ENCODE results near the gene ZNF132.
"Not testable (repeated sequence)": the region's sequence is repeated elsewhere in the genome, so short reads cannot be mapped to it uniquely, and the experiment has no call there.

The ZNF132 gene

GRCh38 chr19:58406818-58407657 is 32.9 kb downstream of the ZNF132 start:
- no peak for DNase-seq

GRCh38 chr19:58403920-58404478 is 36.0 kb downstream of the ZNF132 start:
- not testable (repeated sequence) for DNase-seq

DNA sequence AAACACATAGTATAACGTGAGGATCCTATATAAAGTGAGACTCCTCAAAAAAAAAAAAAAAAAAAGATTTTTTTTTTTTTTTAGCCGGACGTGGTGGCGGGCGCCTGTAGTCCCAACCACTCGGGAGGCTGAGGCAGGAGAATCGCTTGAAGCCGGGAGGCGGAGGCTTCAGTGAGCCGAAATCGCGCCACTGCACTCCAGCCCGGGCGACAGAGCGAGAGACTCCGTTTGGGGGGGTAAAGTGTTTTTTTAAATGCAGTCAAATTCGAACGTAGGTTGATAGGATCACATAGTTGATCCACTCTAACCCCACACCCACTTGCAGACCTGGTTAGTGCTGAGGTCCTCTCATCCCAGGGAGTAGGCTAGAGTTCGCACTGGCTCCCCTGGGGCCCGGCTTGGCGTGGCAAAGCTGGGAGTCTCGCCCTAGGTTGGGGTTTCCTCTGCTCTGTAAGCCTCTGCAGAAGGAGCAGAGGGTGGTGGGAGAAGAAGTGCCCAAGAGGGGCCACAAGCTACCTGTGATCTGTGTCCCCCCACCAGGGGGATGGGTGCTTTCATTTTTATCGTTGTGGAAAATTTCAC is 38.0 kb downstream of the ZNF132 start:
- DNase-seq: no peak

DNA sequence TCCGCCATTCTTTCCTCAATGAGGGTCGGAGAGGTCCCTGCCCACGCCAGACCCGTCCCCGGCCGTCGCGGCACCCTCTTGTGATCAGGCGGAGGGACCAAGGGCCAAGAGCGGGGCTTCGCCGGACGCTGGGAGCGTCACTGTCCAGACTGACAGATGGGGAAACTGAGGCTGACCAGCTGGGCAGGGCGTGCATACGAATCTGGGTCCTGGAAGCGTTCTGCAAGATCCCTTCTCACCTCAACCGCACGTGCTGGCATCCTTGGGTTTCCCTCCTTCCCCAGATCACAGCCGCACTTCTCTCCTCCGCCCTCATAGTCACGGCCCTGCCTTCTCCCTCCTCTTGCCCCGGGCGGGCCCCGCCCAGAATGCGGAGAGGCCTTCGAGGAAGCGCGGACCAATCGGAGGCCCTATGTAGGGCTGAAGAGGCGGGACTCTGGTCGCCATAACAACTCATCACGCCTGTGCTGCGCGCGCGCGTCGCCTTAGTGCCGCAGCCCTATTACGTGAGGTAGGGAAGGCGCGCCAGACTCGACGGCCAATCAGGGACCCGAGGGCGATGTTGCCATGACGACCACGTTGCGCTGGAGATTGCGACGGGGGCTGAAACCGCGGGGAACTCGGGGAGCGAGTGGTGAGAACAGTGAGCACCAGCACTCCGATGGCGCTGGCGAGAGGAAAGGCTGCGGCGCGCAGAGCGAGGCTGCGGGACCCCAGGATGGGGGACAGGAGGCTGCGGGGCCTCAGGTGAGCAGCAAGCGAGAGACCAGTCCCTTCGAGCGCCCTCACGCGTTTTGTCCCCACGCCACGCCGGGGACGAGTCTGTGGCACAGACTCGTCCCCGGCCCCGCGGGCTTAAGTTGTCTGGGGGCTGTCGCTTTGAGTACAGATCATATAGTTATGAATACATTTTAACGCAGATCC is 38.8 kb downstream of the ZNF132 start:
- DNase-seq: peak; percentile 99

DNA sequence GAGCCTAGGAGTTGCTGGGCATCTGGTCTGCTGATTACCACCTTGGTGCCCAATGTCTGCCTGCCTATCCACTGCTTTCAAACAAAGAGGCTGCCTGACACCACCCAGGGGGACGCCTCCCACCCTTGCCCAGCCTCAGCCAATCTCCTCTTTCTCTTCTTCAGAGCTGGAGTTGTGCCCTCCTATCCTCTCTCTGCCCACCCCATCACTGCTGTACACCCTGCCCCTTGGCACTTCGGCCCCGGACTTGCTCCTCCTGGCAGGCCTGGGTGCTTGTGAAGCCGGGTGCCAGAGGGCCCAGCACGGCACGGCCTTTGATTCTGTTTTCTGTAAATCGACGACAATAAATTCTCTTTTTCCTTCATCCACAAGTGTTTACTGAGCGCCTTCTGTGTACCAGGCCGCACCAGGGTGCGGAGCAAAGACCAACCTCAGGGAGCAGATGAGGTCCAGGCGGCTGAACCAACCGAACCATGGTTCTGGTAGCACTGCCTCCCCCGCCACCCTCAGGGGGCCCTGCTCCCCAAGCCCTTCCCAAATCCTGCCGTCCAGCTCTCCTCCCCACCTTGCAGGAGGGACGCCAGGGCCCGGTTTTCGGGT is 39.5 kb downstream of the ZNF132 start:
- DNase-seq: no peak

- no peak for DNase-seq
These were observed 40.0 kb downstream of the ZNF132 start for GRCh38 chr19:58399903-58400302.

GRCh38 chr19:58398545-58398944 is 41.4 kb downstream of the ZNF132 start:
- DNase-seq: no peak

DNA sequence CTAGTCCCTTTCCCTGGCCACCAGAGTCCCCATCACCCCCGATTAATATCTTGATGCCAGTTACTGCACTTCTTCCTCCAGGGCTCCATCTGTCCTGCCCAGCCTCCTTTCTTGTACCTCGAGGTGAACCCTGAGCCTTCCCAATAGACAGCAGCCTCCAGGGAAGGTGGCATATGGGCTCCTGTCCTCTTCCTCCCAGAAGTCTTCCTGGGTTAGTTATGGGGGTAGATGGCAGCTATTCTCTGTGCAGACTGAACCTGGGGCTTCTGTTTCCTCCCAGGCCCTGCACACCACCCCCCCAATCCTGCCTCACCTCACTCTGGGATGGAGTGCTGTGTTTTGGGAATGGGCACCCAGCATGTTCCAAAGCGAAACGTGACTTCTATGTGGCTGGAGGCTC is 41.9 kb downstream of the ZNF132 start:
- no peak for DNase-seq

DNA sequence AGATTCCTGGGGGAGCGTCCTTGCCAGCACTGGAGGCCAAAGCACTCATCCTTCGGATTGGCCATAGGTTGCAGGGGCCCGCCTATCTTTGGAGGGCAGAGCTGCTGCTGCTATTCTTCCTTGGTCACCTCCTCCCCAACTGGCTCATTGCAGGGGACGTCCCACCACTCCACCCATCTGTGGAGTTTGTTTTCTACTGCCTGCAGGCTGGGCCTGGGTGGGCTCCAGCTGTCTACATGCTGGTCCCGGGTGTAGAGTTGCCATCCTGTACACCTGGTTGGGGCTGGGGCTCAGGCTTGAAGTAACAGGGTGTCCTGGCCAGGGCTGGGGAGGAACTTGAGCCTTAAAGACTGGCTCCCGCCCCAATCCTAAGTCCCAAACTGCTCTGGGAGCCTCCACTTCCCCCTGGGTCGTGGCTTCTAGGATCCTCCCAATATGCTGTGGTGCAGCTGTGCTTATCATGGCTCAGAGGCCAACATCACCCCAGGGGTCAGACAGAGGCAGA is 42.4 kb downstream of the ZNF132 start:
- no peak for DNase-seq

- DNase-seq: no peak
These were observed 43.0 kb downstream of the ZNF132 start for GRCh38 chr19:58396691-58397532.

DNA sequence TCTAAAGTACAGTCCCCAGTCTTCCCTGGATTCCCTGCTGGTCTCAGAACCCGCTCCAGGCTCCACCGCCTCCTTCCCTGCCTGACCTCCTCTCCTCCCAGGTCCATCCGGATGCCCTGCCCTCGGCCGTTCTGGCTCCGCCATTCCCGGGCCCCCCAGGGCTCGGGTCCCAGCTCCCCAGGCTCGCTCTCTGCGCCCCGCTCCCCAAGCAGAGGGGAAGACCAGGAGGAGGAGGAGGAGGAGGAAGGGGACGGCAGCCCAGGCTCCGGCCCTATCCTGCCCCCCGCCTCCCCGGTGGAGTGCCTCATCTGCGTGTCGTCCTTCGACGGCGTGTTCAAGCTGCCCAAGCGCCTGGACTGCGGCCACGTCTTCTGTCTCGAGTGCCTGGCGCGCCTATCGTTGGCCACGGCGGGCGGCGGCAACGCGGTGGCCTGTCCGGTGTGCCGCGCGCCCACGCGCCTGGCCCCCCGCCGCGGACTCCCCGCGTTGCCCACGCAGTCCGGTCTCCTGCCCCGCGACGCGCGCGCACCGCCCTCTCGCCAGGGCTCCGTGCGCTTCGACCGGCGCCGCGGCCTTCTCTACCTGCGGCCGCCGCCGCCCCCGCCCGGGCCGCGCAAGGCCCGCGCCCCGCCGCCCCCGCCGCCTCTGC is 43.9 kb downstream of the ZNF132 start:
- peak in 1 of 2 experiments; percentile 8 for DNase-seq

GRCh38 chr19:58395220-58395978 is 44.6 kb downstream of the ZNF132 start, which contains the start of gene RNF225:
Gene RNF225 (plus strand): TSS chr19:58395656. CDS start chr19:58396090, 434 bp downstream.
- no peak for DNase-seq

DNA sequence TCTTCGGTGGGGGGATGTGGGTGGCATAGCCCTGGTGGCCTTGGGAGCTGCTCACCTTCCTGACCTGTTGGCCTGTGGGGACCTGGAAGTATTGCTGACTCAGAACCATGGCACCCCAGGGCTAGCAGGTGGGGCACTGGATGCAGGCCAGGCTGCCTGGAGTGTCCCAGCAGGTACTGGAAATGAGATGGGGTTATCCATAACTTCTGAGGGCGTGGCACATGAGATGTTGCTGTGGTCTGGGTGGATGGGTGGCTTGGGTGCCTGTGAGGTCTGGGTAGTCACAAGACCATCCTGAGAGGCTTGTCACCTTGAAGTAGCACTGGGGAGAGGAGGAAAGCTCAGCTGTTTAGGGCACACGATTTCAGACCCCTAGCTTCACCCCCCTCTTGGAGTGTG is 45.1 kb downstream of the ZNF132 start:
- no peak for DNase-seq

GRCh38 chr19:58393725-58394033 is 46.3 kb downstream of the ZNF132 start:
- no peak for DNase-seq

DNA sequence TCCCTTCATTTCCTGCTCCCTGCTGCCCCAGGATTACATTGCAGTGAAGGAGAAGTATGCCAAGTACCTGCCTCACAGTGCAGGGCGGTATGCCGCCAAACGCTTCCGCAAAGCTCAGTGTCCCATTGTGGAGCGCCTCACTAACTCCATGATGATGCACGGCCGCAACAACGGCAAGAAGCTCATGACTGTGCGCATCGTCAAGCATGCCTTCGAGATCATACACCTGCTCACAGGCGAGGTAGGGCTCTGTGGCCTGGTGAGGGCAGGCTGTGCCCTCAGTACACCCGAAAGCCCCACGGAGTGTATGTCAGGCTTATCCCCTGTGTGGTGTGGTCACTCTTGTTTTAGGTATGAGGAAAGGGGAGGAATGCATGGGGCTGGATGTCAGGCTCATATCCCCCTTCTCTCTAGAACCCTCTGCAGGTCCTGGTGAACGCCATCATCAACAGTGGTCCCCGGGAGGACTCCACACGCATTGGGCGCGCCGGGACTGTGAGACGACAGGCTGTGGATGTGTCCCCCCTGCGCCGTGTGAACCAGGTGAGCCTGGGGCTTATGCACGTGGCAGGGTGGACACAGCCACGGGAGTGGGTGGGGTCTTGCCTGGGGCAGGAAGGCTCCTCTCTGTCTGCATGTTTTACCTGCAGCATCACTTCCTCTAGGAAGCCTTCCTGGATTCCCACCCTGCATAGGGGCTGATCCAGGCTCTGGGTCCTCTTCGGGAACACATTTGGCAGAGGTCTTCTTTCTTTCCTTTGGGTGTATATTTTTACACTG is 46.8 kb downstream of the ZNF132 start:
- DNase-seq: no peak

GRCh38 chr19:58388175-58388526 is 51.8 kb downstream of the ZNF132 start:
- no peak for DNase-seq

DNA sequence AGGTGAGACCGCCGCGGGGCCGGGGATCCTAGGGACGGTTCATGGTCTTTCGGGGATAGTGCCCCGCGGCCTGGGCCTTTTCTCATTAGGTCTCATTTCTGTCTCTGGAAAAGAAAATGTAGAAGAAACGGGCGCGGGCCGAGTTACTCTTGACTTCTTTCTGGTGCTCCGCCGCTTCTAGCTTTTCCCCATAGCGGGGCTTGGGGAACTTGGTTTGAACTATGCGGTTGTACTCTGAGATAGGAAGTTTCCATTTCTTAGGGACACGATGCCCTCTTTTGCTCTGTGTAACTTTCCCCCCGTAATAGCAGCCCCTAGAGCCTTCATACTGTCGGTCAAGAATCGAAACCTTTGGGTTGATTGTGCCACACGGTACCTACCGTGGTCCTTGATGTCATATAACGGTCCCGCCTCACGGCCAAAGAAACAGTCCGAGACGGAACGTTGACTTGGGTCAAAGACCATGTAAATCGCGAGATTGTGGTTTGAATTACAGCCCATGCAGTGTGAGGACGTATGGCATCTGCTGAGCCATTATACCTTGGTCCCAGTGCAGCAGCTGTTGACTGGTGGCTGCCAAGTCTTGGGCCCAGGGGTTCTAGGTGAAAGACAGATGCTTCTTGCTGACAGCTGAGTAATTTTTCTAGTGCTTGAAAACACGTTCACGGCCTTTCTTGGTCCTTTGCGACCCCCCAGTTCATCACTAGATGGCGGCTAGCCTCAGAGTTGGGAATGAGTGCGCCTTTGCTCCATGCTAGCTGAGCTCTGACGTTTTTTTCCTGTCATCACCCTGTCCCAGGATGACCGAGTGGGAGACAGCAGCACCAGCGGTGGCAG is 52.4 kb downstream of the ZNF132 start:
- no peak for DNase-seq

DNA sequence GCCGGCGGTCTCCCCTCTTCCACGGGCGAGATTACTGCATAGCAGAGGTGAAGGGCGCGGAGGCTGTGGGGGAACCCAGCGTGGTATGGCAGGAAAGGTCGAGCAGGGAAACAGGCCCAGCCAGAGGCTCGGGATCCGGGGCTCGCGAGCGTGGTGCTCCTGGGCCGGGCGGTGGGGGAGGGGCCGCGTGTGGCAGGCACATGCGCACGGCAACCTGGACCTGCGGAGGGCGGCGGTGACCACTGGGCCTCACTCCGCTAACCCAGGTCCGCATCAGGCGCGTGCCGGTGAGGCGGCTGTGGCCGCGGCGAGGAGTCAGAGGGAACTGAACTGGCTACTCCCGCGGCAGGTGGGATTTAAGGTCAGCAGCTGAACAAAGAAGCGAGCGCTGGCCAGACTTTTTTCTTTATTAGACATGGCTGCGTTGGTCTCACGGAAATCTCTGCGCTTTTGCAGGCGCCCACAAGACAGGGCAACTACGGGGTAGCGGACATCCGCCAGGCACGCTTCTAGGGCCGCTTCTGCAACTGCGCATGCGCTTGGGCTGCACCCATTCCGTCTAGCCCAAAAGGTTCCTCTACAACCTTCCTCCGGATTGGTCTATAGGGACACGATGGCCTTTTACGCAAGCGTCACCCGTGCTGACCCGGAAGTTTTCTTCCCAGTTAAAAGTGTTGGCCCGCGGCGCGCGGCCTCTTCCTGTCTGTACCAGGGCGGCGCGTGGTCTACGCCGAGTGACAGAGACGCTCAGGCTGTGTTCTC is 53.2 kb downstream of the ZNF132 start, which contains the start of gene RPS5:
RPS5 (plus strand) TSS at position 694 of the 762 bp plus-strand sequence. CDS start 869 bp downstream, outside the sequence.
- peak; percentile 94 to 95 for DNase-seq
